Left colon (tissue), 2 donors: ENCODE results near the gene RAP2A. TPM values are rescaled to one million over a fixed set of nuclear protein-coding genes. Genes with fewer than 3 reads are reported as not detected.

Experiments used
- ATAC-seq: fragments of 200-7000 bp; cut with Tn5 transposase; one replicate; pipeline ENCODE4 v1.9.1; 2020; ENCODE audit warnings: mild to moderate bottlenecking, moderate library complexity
- DNase-seq, 2 donors: peaks; one replicate each; pipeline ENCODE4 v3.0.0-alpha.2; 2020
- intact Hi-C, 2 donors: fragments of 100-400 bp; cut with DNase I in 1 of 2; cut with micrococcal nuclease in 1 of 2; formaldehyde crosslinking; loops; one replicate each; pipeline versions ENCODE4 v1.11.2 to v1.14.0; 2022; cut with DNase I, micrococcal nuclease
- total RNA-seq, 2 donors: library from RNA; stranded (reverse); fragmentation: NEBNext Ultra II Directional; extraction: Animal tissue kit (Norgen Biotek cat#: 25700); gene quantifications; one replicate each; pipeline ENCODE4 v1.2.1, GENCODE V29; 2021
- donor health status: DM: no; HTN: no; CAD: no.
- donor health status: DM: yes; HTN: yes; CAD: no.

The RAP2A gene
- total RNA-seq, 2 donors from 2014 or later = 30.7 to 33.2 TPM

GRCh38 chr13:97414392-97414791 lies 19.6 kb upstream of the RAP2A start:
- no peak for DNase-seq
- ATAC-seq = peak; percentile 59
- intact Hi-C loops = no loop called here

DNA sequence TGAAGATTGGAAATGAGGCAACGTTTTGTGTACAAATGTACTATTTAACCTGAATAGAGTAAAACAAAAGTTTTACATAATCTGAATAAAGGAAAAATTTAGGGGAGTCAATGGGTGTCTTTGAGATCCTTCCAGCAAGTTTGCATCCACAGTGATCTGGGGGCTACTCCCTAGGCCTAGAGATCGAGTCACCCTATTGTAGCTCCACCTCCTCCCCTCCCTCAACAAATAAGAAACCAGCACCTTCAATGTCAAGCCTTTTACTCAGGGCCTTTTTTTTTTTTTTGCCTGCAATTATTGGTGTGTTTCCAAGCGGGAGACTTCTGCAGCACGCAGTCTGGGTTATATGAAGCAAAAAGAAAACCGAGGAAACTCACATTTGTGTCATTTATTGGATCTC lies 16.3 kb upstream of the RAP2A start:
- intact Hi-C loops = no loop called here
- ATAC-seq = no peak

DNA sequence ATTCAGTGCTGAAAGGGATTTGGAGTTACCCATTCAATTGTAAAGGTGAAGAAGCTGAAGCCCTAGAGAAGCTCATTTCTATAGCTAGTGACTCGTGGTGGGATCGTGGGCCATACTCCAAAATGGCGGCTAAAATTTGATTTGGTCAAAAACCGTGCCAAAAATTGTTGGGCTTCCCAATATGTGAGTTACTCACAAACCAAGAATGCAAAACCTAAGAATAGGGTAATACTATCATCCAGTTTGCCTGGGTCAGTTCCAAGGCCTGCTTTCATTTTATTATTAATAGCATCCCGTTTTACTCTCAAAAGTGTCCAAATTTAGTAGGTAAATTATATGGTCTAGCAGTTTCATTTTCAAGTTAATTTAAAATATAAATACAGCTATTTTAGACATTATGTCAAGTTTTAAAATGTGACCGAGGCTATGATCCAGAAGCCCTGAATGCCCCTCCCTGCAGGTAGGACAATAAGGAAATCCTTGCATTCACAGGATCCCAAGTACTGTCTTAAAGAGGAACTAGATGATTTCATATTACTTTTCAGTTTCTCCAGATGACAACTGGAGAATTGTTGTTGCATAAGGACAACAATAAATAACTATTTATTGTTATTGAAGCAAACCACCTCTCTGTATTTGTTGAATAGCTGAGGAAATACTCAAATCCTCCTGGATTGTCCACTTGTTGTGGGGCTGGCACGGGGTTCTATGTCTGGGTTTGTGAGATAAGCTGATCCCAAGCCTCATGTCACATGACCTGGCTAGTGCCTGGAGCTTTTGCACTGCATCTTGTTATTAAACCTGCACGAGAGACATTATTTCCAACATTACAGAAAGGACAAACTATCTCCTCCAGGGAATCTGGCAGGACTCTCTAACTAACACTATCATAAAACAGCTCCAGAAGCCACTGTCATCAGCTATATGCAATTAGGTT lies 11.6 kb upstream of the RAP2A start:
- intact Hi-C loops = no loop called here
- DNase-seq = peak in 1 of 2 donors; percentile 11
- peak; percentile 96 for ATAC-seq

More for the DNA sequence above, 16.3 kb upstream of the RAP2A start:
- no peak for DNase-seq

DNA sequence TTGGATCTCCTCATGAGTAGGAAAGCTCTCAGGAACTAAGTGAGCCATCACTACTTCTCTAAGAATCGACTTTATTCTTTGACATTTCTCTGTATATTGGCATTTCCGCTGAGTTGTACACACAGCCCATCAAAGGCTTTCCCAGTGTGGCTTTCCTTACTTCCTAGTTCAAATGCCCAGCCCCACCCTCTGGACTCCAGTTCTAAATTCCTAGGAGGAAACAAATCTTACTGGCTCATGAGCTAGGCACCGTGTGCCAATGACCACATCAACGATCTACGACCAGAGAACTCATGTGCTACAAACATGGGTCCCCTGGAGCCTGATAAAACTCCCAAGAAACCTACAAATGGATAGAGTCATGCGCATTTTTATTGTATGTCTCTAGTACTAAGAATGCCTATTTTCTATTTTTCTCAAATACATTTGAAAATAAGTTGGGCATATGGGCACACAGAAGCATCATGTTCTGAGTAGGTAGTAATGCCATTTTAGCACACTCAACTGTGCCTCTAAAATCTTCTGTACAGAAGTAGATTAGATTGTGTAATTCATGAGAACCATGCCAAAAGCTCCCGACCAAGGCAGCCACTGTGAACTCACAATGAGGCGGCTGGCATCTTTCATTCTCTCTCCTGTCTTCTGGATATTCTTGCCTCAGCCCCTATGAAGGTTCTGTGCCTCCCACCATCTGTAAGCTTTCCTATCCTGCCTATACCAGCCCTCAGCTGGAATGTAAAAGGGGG lies 10.5 kb upstream of the RAP2A start:
- intact Hi-C loops = no loop called here
- no peak for DNase-seq
- ATAC-seq = peak; percentile 67

- intact Hi-C loops = no loop called here
- no peak for ATAC-seq
Measured at GRCh38 chr13:97425590-97425989, 8.4 kb upstream of the RAP2A start.

GRCh38 chr13:97426695-97427094 lies 7.3 kb upstream of the RAP2A start:
- ATAC-seq = no peak
- DNase-seq = no peak
- intact Hi-C loops = no loop called here

More at GRCh38 chr13:97425590-97425989, 8.4 kb upstream of the RAP2A start:
- DNase-seq = no peak

DNA sequence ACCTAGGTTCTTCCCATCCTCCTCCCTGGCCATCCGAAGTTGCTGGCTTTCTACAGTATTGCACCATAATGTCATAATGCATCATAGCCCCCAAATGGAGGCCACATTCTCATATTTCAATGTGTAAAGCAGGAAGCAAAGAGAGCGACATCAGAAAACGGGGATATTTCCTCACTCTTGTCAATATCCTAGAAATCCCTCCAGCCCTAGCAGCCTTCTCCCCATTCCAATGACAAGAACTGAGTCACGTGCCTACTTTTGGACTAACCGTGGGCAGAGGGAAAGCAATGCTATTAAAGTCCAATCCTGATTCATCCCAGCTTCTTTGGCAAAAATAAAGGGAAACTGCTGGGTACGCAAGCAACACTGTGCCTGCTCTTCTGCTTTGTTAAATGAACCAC lies 4.3 kb upstream of the RAP2A start:
- DNase-seq = no peak
- ATAC-seq = no peak
- intact Hi-C loops = loop anchor here in 1 of 2 donors (10.0 kb wide), 1 partner anchor 205 kb away; the partner anchor contains the start of gene MBNL2

DNA sequence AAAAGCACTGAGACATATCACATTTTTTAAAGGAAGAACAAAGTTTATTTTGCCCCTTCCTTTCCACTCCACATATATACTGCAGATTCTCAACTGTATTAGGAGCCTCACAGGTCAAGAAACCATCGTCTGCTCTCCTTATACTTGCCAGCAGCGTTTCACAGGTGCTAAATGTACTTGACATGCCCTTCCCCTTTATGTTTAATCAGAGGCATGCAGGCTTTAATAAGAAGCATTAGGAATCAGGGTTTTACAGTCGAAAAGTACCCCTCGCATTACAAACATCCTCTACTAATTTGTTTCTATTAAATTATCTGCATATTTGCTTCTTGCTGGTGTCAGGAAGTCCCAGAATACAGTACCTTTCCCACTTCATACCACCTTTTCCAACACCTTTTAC lies 3.7 kb upstream of the RAP2A start:
- ATAC-seq (no peak), DNase-seq (no peak)
- intact Hi-C loops = loop anchor here in 1 of 2 donors (10.0 kb wide), 1 partner anchor 205 kb away; the partner anchor contains the start of gene MBNL2

DNA sequence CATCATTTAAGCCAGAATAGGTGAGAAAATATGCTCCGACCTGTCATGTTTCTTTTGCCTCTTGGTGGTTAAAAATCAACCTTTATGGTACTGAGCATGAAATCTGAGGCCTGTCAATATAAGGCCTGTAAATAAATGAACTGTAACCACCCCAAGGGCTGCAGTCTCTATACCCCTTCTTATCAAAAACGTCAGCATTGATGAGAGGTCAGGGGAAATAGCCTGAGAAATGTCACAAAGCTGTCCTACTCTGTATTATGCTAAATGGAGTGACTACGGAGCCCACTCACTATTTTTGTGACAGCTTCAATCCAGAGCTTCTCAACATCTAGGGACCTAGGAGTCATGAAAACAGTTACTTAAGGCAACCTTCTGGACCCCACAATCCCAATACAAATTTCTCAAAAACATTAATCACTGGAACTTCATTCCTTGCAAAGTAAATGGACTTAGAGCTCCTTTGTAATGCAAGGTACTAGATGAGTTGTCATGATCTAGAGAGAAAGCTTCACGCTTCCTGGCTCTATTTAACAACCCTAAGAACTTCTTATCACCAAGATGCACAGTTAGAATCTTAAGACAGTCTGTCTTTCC lies 2.7 kb upstream of the RAP2A start:
- intact Hi-C loops = loop anchor here in 1 of 2 donors (10.0 kb wide), 1 partner anchor 206 kb away; the partner anchor contains the start of gene MBNL2
- peak; percentile 6 for ATAC-seq
- no peak for DNase-seq

- intact Hi-C loops = loop anchor here in 1 of 2 donors (10.0 kb wide), 1 partner anchor 208 kb away; the partner anchor contains the start of gene MBNL2
- no peak for ATAC-seq
- no peak for DNase-seq
Measured at GRCh38 chr13:97432232-97432916, 1.6 kb upstream of the RAP2A start.

- intact Hi-C loops = loop anchor here in 1 of 2 donors (10.0 kb wide), 1 partner anchor 208 kb away; the partner anchor contains the start of gene MBNL2
- ATAC-seq (peak; percentile 83), DNase-seq (peak; percentile 98 to 99)
Measured at GRCh38 chr13:97432917-97433726, 847 bp upstream of the RAP2A start.

DNA sequence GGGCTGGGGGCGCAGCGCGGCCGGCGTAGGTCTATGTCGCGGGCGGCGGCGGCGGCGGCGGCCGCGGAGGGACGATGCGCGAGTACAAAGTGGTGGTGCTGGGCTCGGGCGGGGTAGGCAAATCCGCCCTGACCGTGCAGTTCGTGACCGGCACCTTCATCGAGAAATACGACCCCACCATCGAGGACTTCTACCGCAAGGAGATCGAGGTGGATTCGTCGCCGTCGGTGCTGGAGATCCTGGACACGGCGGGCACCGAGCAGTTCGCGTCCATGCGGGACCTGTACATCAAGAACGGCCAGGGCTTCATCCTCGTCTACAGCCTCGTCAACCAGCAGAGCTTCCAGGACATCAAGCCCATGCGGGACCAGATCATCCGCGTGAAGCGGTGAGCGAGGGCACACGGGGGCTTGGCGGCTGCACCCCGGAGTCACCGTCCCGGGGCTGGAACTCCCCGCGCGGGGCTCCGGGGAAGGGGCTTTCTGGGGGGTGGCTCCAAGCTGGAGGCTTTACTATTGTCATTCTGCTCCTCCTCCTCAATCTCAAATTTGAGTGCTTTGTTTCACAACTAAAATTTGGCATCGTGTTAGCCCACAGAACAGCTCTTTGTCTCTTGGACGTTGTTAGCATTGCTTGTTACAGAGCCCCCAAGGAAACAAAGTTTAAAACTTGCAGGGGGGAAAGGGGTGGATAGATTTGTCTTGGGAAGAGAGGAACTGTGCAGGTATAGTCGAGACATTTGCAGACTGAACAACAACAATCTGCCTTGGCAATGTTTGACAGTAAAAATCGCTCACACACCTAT lies 630 bp downstream of the RAP2A start:
- DNase-seq = peak; percentile 46 to 64
- intact Hi-C loops = loop anchor here in 1 of 2 donors (10.0 kb wide), 1 partner anchor 210 kb away; the partner anchor contains the start of gene MBNL2
- no peak for ATAC-seq

- no peak for DNase-seq
- no peak for ATAC-seq
- intact Hi-C loops = loop anchor here in 1 of 2 donors (10.0 kb wide), 1 partner anchor 211 kb away; the partner anchor contains the start of gene MBNL2
Measured at GRCh38 chr13:97435323-97435722, 1.4 kb downstream of the RAP2A start.

- DNase-seq (no peak), ATAC-seq (no peak)
- intact Hi-C loops = loop anchor here in 1 of 2 donors (10.0 kb wide), 1 partner anchor 211 kb away; the partner anchor contains the start of gene MBNL2
Measured at GRCh38 chr13:97435794-97436193, 1.8 kb downstream of the RAP2A start.

GRCh38 chr13:97436845-97437244 lies 2.9 kb downstream of the RAP2A start:
- intact Hi-C loops = loop anchor here in 1 of 2 donors (10.0 kb wide), 1 partner anchor 212 kb away; the partner anchor contains the start of gene MBNL2
- DNase-seq = no peak
- ATAC-seq = no peak

GRCh38 chr13:97437729-97438128 lies 3.8 kb downstream of the RAP2A start:
- ATAC-seq (no peak), DNase-seq (no peak)
- intact Hi-C loops = loop anchor here in 1 of 2 donors (10.0 kb wide), 1 partner anchor 213 kb away; the partner anchor contains the start of gene MBNL2
